ENCODE measurements around the gene METTL6. TPM values are rescaled to one million over a fixed set of nuclear protein-coding genes. Genes with fewer than 3 reads are reported as not detected.
"Not testable (repeated sequence)": the region's sequence is repeated elsewhere in the genome, so short reads cannot be mapped to it uniquely, and the experiment has no call there.

The METTL6 gene
- total RNA-seq, 1 donor from 2014 or later = 19.6 TPM

- DNase-seq (ENCODE audit: extremely low read depth, low read depth, low spot score) = no peak
Measured at GRCh38 chr3:15451216-15452113, 24.1 kb upstream of the METTL6 start.

DNA sequence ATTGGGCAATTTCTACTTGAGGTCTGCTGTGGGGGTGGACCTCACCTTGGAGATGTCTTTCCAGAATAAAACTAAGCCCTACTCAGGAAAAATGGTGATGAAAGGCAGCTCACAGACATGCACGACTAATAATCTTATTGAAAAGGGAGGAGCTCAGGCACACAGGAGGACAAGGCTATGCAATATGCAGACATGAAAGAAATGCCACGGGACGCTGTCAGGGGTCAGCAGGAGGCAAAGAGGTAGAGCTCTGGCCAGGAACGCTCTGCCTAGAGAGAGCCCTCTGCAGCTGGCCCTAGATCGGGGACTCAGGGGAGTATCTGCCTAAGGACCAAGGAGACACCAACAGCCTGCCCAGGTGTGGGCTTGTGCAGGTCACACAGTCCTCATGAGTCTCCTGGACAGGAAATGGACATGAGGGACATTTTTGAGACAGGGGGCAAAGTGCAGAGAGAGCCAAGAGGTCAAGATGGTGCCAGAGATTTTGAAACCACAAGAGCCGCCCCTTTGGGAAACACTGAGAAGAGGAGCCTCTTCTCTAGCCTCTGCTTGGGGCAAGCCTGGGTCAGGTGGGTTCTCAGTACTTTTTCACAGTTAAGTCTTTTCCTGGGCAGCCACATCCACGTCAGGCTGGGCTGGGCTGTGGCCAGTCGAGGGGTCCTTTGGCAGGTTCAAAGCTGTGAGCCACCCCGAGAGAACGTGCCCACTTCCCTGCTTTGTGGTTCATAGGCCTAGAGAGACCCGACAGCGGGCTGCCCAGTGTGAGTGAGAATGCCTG lies 23.3 kb upstream of the METTL6 start:
- DNase-seq (ENCODE audit: extremely low read depth, low read depth, low spot score) = no peak

DNA sequence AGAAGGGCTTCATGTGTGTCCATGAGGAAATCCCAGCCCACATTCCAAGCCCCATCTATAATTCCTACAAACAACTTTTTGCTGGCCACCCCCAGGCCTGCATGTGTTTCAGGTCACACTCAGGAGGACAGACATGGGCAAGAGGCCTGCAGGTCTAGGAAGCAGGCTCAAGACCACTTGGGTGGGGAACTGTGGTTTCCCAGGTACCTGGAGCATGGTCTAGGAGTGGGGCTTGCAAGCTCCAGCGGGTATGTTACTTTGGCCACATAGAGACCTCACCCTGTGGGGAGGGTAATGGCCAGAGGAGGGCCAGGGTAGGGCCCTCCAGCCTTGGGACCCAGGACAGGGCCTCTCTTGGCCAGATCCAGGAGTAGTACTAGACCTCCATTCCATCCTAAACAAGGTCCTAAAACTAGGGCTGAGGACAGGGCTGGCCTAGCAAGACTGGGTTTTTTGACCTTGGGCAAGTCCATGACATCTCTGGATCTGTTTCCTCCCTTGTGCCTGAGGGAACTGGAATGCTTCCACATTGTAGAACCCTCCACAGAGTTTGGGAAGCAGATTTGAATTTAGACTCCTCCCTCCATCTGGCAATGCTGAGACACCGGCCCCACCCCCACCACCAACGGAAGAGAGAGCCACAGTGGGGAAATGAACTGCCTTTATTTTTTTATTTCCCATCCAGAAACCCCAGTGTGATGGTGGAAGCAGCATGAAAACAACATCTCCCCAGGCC lies 22.3 kb upstream of the METTL6 start:
- no peak for DNase-seq (ENCODE audit: extremely low read depth, low read depth, low spot score)

DNA sequence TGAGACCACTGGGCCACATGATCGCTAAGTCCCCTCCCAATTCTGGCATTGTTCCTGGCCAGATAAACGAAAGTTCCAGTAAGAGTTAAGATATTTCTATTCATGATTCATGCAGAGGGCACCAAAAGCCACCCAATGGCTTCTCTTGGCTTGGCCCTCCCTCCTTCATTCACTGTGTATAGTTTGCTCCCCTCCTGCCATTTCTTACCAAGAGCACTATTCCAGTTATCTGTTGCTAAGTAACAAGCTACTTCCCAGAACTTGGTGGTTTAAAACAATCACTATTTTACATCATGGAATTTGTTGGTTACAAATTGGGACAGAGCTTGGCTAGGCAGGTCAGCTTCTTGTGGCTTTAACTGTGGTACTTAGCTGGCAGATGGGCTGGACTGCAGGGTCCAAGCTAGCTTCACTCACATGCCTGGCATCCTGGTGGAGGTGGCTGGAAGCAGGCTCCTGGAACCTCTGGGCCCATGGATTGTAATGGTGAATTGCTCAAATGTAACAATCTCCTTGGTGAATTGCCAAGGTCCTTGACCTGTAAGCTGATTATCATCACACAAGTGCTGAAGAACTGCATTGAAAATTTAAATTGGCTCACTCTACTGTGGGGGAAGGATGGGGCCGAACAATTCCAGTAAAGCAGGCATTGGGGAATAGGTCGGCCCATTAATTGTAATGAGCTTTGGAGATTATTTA lies 16.6 kb upstream of the METTL6 start:
- DNase-seq (ENCODE audit: extremely low read depth, low read depth, low spot score) = no peak

DNA sequence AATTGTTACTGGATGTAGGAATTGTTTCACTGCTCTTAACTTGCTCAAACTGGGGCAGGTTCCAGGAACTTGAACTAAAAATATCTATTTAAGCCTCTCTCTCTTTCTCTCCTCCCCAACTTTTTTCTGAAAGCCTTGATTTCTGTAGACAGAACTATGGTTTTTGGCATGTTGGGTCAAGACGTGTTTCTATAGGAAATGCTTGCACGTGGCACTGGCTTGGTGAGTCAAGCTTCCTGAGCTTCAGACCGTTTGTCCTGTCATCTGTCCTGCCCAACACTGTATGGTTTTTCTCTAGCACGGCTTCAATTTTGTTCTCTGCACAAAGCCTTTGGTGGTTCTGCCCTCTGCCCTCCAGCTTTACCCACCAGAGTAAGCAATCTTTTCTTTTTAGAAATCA lies 13.5 kb upstream of the METTL6 start:
- peak; percentile 45 for DNase-seq (ENCODE audit: extremely low read depth, low read depth, low spot score)

GRCh38 chr3:15439476-15439875 lies 12.1 kb upstream of the METTL6 start:
- DNase-seq (ENCODE audit: extremely low read depth, low read depth, low spot score) = no peak

DNA sequence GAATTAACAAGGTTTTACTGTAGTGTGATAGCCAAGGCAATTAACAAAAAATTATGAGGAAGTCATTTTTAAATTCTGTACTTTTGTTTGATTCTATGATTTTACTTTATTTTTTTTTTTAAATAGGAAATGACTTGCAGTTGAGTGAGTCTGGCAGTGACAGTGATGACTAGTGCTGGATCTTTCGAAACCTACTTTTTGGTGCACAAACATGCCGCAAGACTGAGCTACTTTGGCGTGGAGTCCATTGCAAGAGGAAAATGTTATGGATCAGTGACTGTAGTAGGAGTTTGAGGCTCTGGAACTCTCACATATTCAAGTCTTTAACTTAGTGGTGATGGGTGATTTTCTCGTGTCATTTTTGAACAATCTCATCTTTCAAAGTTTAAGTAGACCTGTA lies 11.6 kb upstream of the METTL6 start:
- no peak for DNase-seq (ENCODE audit: extremely low read depth, low read depth, low spot score)

- no peak for DNase-seq (ENCODE audit: extremely low read depth, low read depth, low spot score)
Measured at GRCh38 chr3:15436246-15436645, 8.9 kb upstream of the METTL6 start.

DNA sequence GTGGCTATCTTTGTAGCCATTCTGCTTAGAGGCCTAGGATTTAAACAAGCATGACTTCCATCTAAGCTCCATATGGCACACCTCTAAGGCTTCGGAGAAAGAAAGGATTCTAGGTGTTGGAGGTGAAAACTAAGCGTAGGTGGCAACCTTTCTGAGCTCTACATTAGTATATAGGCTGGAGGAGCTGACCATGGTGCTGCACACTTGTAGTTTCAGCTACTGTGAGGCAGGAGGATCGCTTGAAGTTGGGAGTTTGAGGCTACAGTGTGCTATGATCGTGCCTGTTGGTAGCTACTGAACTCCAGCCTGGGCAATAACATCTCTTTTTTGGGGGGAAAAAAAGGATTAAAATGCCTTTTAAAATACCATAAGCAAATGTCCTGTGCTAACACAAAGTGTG lies 7.4 kb upstream of the METTL6 start:
- no peak for DNase-seq (ENCODE audit: extremely low read depth, low read depth, low spot score)

- no peak for DNase-seq (ENCODE audit: extremely low read depth, low read depth, low spot score)
Measured at GRCh38 chr3:15433531-15433930, 6.2 kb upstream of the METTL6 start.

- no peak for DNase-seq (ENCODE audit: extremely low read depth, low read depth, low spot score)
Measured at GRCh38 chr3:15431256-15431837, 4.0 kb upstream of the METTL6 start.

DNA sequence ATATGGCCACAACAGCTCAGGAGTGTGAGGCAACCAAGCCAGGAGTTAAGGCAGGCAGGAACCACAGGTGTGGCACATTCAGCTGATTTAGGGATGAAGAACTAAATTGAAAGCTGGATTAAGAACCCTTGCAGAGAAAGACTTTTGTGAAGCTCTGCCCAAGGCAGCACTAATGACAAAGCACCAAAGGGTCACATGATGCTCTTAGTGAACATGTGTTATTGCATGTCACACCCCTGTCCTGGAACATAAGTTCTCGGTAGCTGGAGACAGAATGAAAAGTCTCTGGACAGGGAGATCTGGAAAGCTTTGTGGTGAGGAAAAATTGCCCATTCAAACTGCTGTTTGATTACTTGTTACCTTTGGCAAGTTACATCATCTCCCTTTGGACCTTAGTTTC lies 3.3 kb upstream of the METTL6 start:
- no peak for DNase-seq (ENCODE audit: extremely low read depth, low read depth, low spot score)

- no peak for DNase-seq (ENCODE audit: extremely low read depth, low read depth, low spot score)
Measured at GRCh38 chr3:15429080-15429479, 1.7 kb upstream of the METTL6 start.

GRCh38 chr3:15428539-15428938 lies 1.2 kb upstream of the METTL6 start:
- no peak for DNase-seq (ENCODE audit: extremely low read depth, low read depth, low spot score)

DNA sequence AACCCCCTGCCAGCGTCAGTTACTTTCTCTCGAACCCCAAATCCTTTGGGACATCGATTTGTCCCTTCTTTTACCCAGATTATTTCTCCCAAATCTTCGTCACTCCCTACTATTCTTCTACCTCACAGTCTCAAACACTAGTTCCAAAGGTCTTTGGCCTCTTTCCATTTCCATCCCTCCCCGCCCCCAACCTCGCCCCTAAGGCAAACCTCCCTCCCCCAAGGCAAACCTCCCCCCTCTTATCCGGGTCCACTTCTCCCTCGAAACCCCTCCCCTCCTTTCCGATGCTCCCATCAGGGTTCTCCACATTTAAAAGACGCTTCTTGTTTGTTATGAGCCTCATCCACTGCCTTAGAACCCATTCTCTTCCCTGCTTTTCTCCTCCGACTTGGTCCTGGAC lies 637 bp upstream of the METTL6 start:
- DNase-seq (ENCODE audit: extremely low read depth, low read depth, low spot score) = no peak

DNA sequence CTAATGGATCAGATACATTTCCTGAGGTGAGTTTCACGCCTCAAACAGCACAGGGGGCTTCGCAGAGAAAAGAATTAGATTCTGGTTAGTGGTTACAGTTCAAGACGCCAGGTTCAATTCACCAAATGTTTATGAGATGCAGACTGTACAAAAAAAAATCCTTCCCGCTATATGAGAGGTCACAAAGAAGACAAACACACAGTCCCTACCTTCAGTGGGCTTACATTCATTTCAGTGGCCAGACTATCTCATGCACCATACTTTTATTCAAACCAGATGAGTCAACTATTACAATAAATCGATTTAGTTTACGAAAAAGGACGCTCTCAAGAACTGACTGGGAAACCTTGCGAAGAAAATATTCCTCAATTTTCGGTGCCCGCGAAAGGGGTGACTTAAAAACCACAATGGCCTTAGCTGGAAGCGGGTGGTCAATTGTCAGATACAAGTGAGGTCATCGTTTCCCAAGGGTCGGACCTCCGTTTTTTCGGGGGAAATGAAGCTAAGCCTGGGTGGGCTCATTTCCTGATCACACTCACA lies 695 bp downstream of the METTL6 start:
- DNase-seq (ENCODE audit: extremely low read depth, low read depth, low spot score) = no peak

- DNase-seq (ENCODE audit: extremely low read depth, low read depth, low spot score) = no peak
Measured at GRCh38 chr3:15420871-15421270, 6.5 kb downstream of the METTL6 start.

GRCh38 chr3:15410966-15411365 lies 16.4 kb downstream of the METTL6 start:
- DNase-seq (ENCODE audit: extremely low read depth, low read depth, low spot score) = not testable (repeated sequence)

DNA sequence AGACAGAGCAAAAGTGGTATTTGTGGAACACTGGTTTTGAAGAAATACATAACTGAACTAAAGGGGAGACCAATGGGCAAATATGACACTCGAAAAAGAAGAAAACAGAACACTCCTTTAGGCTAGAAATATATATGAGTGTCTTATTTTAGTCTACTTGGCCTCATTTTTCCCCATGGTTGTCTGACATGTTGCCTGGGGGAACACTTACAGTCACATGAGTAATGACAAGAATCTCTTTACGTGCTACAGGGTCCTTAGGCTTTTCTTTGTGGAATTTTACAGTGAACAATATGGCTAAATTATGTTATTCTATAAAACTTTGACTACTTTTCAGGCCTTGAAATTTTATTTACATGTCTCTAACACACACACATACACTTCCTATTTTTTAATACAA lies 17.6 kb downstream of the METTL6 start:
- DNase-seq (ENCODE audit: extremely low read depth, low read depth, low spot score) = no peak

- DNase-seq (ENCODE audit: extremely low read depth, low read depth, low spot score) = no peak
Measured at GRCh38 chr3:15409239-15409638, 18.1 kb downstream of the METTL6 start.

Measured in glomerular endothelial cell (primary cell).